Measurements from ENCODE around the gene C16orf96. TPM values are rescaled to one million over a fixed set of nuclear protein-coding genes. Genes with fewer than 3 reads are reported as not detected.

C16orf96 gene
- total RNA-seq, 6 experiments from 2014 or later: 0.06 to 0.24 (median 0.16) TPM; not detected in 1

GRCh38 chr16:4608704-4608980 lies 52.5 kb downstream of the C16orf96 start:
- 58% methylated on average over 2 of the region's 8 CpGs for WGBS (ENCODE audit: insufficient coverage, low coverage, low lambda C conversion rate, missing lambda C conversion rate)
- ATAC-seq: no peak
- H3K9me3 ChIP-seq: no peaks in the 10 kb centered on the region
- intact Hi-C loops (cut with DNase I): no loop called here
- H3K4me3 ChIP-seq: no peak overlapping the region
- peaks cover 0 to 6% (median 4%) of the 10 kb centered on the region in 4 donors for H3K36me3 ChIP-seq
- no peak overlapping the region for H3K27ac ChIP-seq
- peaks cover 0 to 19% (median 6%) of the 10 kb centered on the region in 4 donors for H3K4me1 ChIP-seq
- H3K27me3 ChIP-seq: no peaks in the 10 kb centered on the region
- no peak for DNase-seq
- no peak for TF ChIP-seq POLR2A (IDR thresholded peaks at IDR 0.05)
- TF ChIP-seq, protein P1, sequence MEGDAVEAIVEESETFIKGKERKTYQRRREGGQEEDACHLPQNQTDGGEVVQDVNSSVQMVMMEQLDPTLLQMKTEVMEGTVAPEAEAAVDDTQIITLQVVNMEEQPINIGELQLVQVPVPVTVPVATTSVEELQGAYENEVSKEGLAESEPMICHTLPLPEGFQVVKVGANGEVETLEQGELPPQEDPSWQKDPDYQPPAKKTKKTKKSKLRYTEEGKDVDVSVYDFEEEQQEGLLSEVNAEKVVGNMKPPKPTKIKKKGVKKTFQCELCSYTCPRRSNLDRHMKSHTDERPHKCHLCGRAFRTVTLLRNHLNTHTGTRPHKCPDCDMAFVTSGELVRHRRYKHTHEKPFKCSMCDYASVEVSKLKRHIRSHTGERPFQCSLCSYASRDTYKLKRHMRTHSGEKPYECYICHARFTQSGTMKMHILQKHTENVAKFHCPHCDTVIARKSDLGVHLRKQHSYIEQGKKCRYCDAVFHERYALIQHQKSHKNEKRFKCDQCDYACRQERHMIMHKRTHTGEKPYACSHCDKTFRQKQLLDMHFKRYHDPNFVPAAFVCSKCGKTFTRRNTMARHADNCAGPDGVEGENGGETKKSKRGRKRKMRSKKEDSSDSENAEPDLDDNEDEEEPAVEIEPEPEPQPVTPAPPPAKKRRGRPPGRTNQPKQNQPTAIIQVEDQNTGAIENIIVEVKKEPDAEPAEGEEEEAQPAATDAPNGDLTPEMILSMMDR (IDR thresholded peaks at IDR 0.05): no peak

DNA sequence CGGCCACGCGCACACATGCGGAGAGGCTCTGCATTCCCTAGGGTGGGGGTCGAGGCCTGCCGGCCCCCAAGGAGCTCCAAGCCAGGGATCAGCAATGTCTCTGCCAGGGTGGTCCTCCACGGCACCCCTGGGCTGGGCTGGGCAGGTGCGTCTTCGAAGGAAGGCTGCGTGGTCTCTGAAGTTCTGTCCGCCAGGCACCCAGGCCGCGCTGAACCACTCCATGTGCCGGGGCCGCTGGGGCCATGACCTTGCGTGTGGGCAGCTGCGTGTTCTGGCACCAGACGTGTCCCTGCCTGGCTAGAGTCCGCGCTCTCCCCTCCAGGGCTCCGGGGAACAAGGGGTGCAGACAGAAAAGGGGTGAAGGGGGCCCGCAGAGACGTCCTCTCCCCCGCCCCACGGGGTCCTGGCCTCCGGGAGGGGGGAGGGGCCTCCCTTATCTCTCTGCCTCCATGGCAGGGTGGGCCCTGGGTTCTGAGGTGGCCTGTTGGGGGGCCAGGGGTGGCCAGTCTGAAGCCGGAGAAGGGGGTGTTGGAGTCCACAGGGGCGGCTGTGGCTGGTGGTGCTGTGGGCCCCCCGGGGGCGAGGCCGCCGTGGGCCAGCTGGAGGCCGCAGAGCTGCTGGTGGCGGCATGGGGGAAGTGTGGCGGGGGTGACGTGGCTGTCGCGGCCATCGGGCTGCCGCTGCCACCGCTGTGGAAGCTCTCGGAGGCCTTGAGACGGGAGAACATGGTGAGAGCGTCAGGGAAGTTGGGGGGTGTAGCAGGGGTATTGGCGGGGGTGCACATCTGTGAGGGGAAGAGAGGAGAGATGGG lies 53.3 kb downstream of the C16orf96 start:
- intact Hi-C loops (cut with DNase I): no loop called here
- TF ChIP-seq, protein P1 (IDR thresholded peaks at IDR 0.05): no peak
- TF ChIP-seq POLR2A (IDR thresholded peaks at IDR 0.05): no peak
- ATAC-seq: peak; percentile 6 to 51 (median 29)
- H3K27me3 ChIP-seq: no peaks in the 10 kb centered on the region
- H3K4me1 ChIP-seq: peaks cover 0 to 20% (median 6%) of the 10 kb centered on the region in 4 donors
- peaks cover 0 to 6% (median 4%) of the 10 kb centered on the region in 4 donors for H3K36me3 ChIP-seq
- no peaks in the 10 kb centered on the region for H3K9me3 ChIP-seq
- H3K27ac ChIP-seq: no peak overlapping the region
- no peak for DNase-seq
- no peak overlapping the region for H3K4me3 ChIP-seq
- 94% methylated on average over 13 of the region's 45 CpGs for WGBS (ENCODE audit: insufficient coverage, low coverage, low lambda C conversion rate, missing lambda C conversion rate)

- ATAC-seq: no peak
- Histone ChIP-seq H3K4me3 (no peak overlapping the region), H3K27ac (no peak overlapping the region), H3K9me3 (no peaks in the 10 kb centered on the region), H3K4me1 (peaks cover 0 to 24% (median 8%) of the 10 kb centered on the region in 4 donors), H3K36me3 (peaks cover 0 to 6% (median 4%) of the 10 kb centered on the region in 4 donors), H3K27me3 (no peaks in the 10 kb centered on the region)
- intact Hi-C loops (cut with DNase I): no loop called here
- TF ChIP-seq, protein P1 (IDR thresholded peaks at IDR 0.05): no peak
- TF ChIP-seq POLR2A (IDR thresholded peaks at IDR 0.05): no peak
- 53% methylated on average over 3 of the region's 32 CpGs for WGBS (ENCODE audit: insufficient coverage, low coverage, low lambda C conversion rate, missing lambda C conversion rate)
- DNase-seq: no peak
Measured at GRCh38 chr16:4610011-4611005, 54.2 kb downstream of the C16orf96 start.

GRCh38 chr16:4611337-4612021 lies 55.3 kb downstream of the C16orf96 start:
- ATAC-seq: no peak
- TF ChIP-seq, protein P1 (IDR thresholded peaks at IDR 0.05): no peak
- TF ChIP-seq POLR2A (IDR thresholded peaks at IDR 0.05): no peak
- Histone ChIP-seq H3K27ac (no peak overlapping the region), H3K4me3 (no peak overlapping the region), H3K9me3 (no peaks in the 10 kb centered on the region), H3K27me3 (no peaks in the 10 kb centered on the region), H3K4me1 (peaks cover 0 to 30% (median 12%) of the 10 kb centered on the region in 4 donors), H3K36me3 (peaks cover 0 to 6% (median 4%) of the 10 kb centered on the region in 4 donors)
- intact Hi-C loops (cut with DNase I): no loop called here
- no peak for DNase-seq
- 59% methylated on average over 7 of the region's 22 CpGs for WGBS (ENCODE audit: insufficient coverage, low coverage, low lambda C conversion rate, missing lambda C conversion rate)
